ENCODE results near the gene ZSCAN5B. TPM values are rescaled to one million over a fixed set of nuclear protein-coding genes. Genes with fewer than 3 reads are reported as not detected.

ZSCAN5B gene
- total RNA-seq, 5 donors from 2014 or later (not counting 1 experiment from before 2014, with no cell fraction given), result not detected

- Histone ChIP-seq H3K4me1 (ENCODE audit: control insufficient read depth in 1 of 2, extremely low read depth in 1 of 2, insufficient read depth in 2 of 2, low read length in 2 of 2) (peaks cover 0 to 4% of the 10 kb centered on the region in 2 experiments), H3K9me3 (no peaks in the 10 kb centered on the region), H3K27me3 (replicated peaks in 1 of 2; ENCODE audit: control insufficient read depth in 2 of 2, extremely low read depth in 1 of 2, insufficient read depth in 2 of 2, low read length in 1 of 2) (peaks cover 2 to 16% of the 10 kb centered on the region in 2 experiments), H3K27ac (ENCODE audit: low read length) (no peak overlapping the region), H3K4me3 (ENCODE audit: control insufficient read depth in 1 of 2, extremely low read depth in 1 of 2, low read length in 1 of 2) (no peak overlapping the region), H3K36me3 (ENCODE audit: control insufficient read depth in 2 of 2, extremely low read depth in 1 of 2, insufficient read depth in 1 of 2, low read length in 1 of 2) (no peaks in the 10 kb centered on the region)
- no peak overlapping the region for H3K27ac Mint-ChIP-seq
- H3K4me1 Mint-ChIP-seq, result peaks cover 2 to 5% (median 3%) of the 10 kb centered on the region in 3 donors
- ChIA-PET CTCF (interaction anchor here in 1 of 2 donors (0.6 kb wide), 1 partner anchor 82 kb away, joined by 5 read pairs; no protein-coding TSS in a partner anchor), POLR2A (no interaction called here)
- 80% methylated on average over 14 of the region's 14 CpGs for WGBS (ENCODE audit: insufficient coverage)
- no peaks in the 10 kb centered on the region for H3K36me3 Mint-ChIP-seq
- ATAC-seq (replicated peaks in 1 of 4), result no peak
- peaks cover 0 to 8% of the 10 kb centered on the region in 2 donors for H3K27me3 Mint-ChIP-seq
- no peak for DNase-seq
- no peak overlapping the region for H3K4me3 Mint-ChIP-seq
- no peaks in the 10 kb centered on the region for H3K9me3 Mint-ChIP-seq
Measured at GRCh38 chr19:56170261-56170660, 27.3 kb downstream of the ZSCAN5B start.

- H3K27me3 ChIP-seq (replicated peaks in 1 of 2; ENCODE audit: control insufficient read depth in 2 of 2, extremely low read depth in 1 of 2, insufficient read depth in 2 of 2, low read length in 1 of 2), result peaks cover 0 to 21% of the 10 kb centered on the region in 2 experiments
- H3K4me1 Mint-ChIP-seq, result peaks cover 5 to 10% (median 9%) of the 10 kb centered on the region in 3 donors
- DNase-seq (no peak), ATAC-seq (replicated peaks in 1 of 4) (no peak)
- H3K36me3 Mint-ChIP-seq, result no peaks in the 10 kb centered on the region
- no peak overlapping the region for H3K4me3 ChIP-seq (ENCODE audit: control insufficient read depth in 1 of 2, extremely low read depth in 1 of 2, low read length in 1 of 2)
- ChIA-PET POLR2A (no interaction called here), CTCF (no interaction called here)
- 50% methylated on average over 2 of the region's 7 CpGs for WGBS (ENCODE audit: insufficient coverage)
- H3K27me3 Mint-ChIP-seq, result peaks cover 0 to 5% of the 10 kb centered on the region in 2 donors
- H3K36me3 ChIP-seq (ENCODE audit: control insufficient read depth in 2 of 2, extremely low read depth in 1 of 2, insufficient read depth in 1 of 2, low read length in 1 of 2), result peaks cover 0 to 5% of the 10 kb centered on the region in 2 donors
- no peaks in the 10 kb centered on the region for H3K9me3 ChIP-seq
- H3K9me3 Mint-ChIP-seq, result no peaks in the 10 kb centered on the region
- no peak overlapping the region for H3K27ac ChIP-seq (ENCODE audit: low read length)
- no peak overlapping the region for H3K27ac Mint-ChIP-seq
- peaks cover 0 to 4% of the 10 kb centered on the region in 2 experiments for H3K4me1 ChIP-seq (ENCODE audit: control insufficient read depth in 1 of 2, extremely low read depth in 1 of 2, insufficient read depth in 2 of 2, low read length in 2 of 2)
- H3K4me3 Mint-ChIP-seq, result no peak overlapping the region
Measured at GRCh38 chr19:56167064-56167578, 30.5 kb downstream of the ZSCAN5B start.

GRCh38 chr19:56163097-56163496 lies 34.5 kb downstream of the ZSCAN5B start:
- Mint-ChIP-seq H3K36me3 (peaks cover 11% of the 10 kb centered on the region), H3K4me3 (no peak overlapping the region), H3K27me3 (peaks cover 0 to 5% of the 10 kb centered on the region in 2 donors), H3K9me3 (no peaks in the 10 kb centered on the region), H3K4me1 (peaks cover 0 to 8% (median 8%) of the 10 kb centered on the region in 3 donors), H3K27ac (no peak overlapping the region)
- 85% methylated on average over 13 of the region's 13 CpGs for WGBS (ENCODE audit: insufficient coverage)
- peak in 1 of 4 experiments; percentile 40 for ATAC-seq (replicated peaks in 1 of 4)
- DNase-seq, result no peak
- ChIA-PET POLR2A (no interaction called here), CTCF (no interaction called here)
- H3K9me3 ChIP-seq, result no peaks in the 10 kb centered on the region
- H3K27me3 ChIP-seq (replicated peaks in 1 of 2; ENCODE audit: control insufficient read depth in 2 of 2, extremely low read depth in 1 of 2, insufficient read depth in 2 of 2, low read length in 1 of 2), result peaks cover 0 to 21% of the 10 kb centered on the region in 2 experiments
- no peak overlapping the region for H3K4me3 ChIP-seq (ENCODE audit: control insufficient read depth in 1 of 2, extremely low read depth in 1 of 2, low read length in 1 of 2)
- no peaks in the 10 kb centered on the region for H3K4me1 ChIP-seq (ENCODE audit: control insufficient read depth in 1 of 2, extremely low read depth in 1 of 2, insufficient read depth in 2 of 2, low read length in 2 of 2)
- peaks cover 14% of the 10 kb centered on the region in 2 donors for H3K36me3 ChIP-seq (ENCODE audit: control insufficient read depth in 2 of 2, extremely low read depth in 1 of 2, insufficient read depth in 1 of 2, low read length in 1 of 2)
- H3K27ac ChIP-seq (ENCODE audit: low read length), result no peak overlapping the region

- 30% methylated on average over 9 of the region's 9 CpGs for WGBS (ENCODE audit: insufficient coverage)
- H3K4me1 Mint-ChIP-seq, result peaks cover 0 to 8% (median 8%) of the 10 kb centered on the region in 3 donors
- POLR2A ChIA-PET, result no interaction called here
- peaks cover 14 to 18% of the 10 kb centered on the region in 2 donors for H3K36me3 ChIP-seq (ENCODE audit: control insufficient read depth in 2 of 2, extremely low read depth in 1 of 2, insufficient read depth in 1 of 2, low read length in 1 of 2)
- DNase-seq, result peak in 1 of 35 experiments; percentile 7
- H3K4me3 Mint-ChIP-seq, result no peak overlapping the region
- no peak overlapping the region for H3K27ac ChIP-seq (ENCODE audit: low read length)
- H3K36me3 Mint-ChIP-seq, result peaks cover 20% of the 10 kb centered on the region
- H3K27me3 Mint-ChIP-seq, result peaks cover 0 to 5% of the 10 kb centered on the region in 2 donors
- ATAC-seq (replicated peaks in 1 of 4), result no peak
- CTCF ChIA-PET, result interaction anchor here in 1 of 2 donors (0.7 kb wide), 1 partner anchor 35 kb away, joined by 3 read pairs; no protein-coding TSS in a partner anchor
- no peaks in the 10 kb centered on the region for H3K9me3 Mint-ChIP-seq
- H3K4me3 ChIP-seq (ENCODE audit: control insufficient read depth in 1 of 2, extremely low read depth in 1 of 2, low read length in 1 of 2), result no peak overlapping the region
- H3K27me3 ChIP-seq (replicated peaks in 1 of 2; ENCODE audit: control insufficient read depth in 2 of 2, extremely low read depth in 1 of 2, insufficient read depth in 2 of 2, low read length in 1 of 2), result peaks cover 0 to 15% of the 10 kb centered on the region in 2 experiments
- H3K9me3 ChIP-seq, result no peaks in the 10 kb centered on the region
- no peaks in the 10 kb centered on the region for H3K4me1 ChIP-seq (ENCODE audit: control insufficient read depth in 1 of 2, extremely low read depth in 1 of 2, insufficient read depth in 2 of 2, low read length in 2 of 2)
- H3K27ac Mint-ChIP-seq, result peak overlapping the region in 1 of 2 donors; percentile 16
Measured at GRCh38 chr19:56162258-56162657, 35.3 kb downstream of the ZSCAN5B start.

- ChIA-PET POLR2A (no interaction called here), CTCF (interaction anchor here in 1 of 2 donors (0.7 kb wide), 1 partner anchor 34 kb away, joined by 3 read pairs; no protein-coding TSS in a partner anchor)
- no peaks in the 10 kb centered on the region for H3K4me1 ChIP-seq (ENCODE audit: control insufficient read depth in 1 of 2, extremely low read depth in 1 of 2, insufficient read depth in 2 of 2, low read length in 2 of 2)
- H3K27ac ChIP-seq (ENCODE audit: low read length), result no peak overlapping the region
- DNase-seq (no peak), ATAC-seq (replicated peaks in 1 of 4) (no peak)
- Mint-ChIP-seq H3K4me3 (no peak overlapping the region), H3K4me1 (peaks cover 0 to 8% (median 8%) of the 10 kb centered on the region in 3 donors), H3K27ac (no peak overlapping the region), H3K9me3 (no peaks in the 10 kb centered on the region), H3K27me3 (peaks cover 0 to 5% of the 10 kb centered on the region in 2 donors), H3K36me3 (peaks cover 22% of the 10 kb centered on the region)
- H3K36me3 ChIP-seq (ENCODE audit: control insufficient read depth in 2 of 2, extremely low read depth in 1 of 2, insufficient read depth in 1 of 2, low read length in 1 of 2), result peaks cover 14 to 21% of the 10 kb centered on the region in 2 donors
- 96% methylated on average over 10 of the region's 11 CpGs for WGBS (ENCODE audit: insufficient coverage)
- H3K9me3 ChIP-seq, result no peaks in the 10 kb centered on the region
- peaks cover 0 to 15% of the 10 kb centered on the region in 2 experiments for H3K27me3 ChIP-seq (replicated peaks in 1 of 2; ENCODE audit: control insufficient read depth in 2 of 2, extremely low read depth in 1 of 2, insufficient read depth in 2 of 2, low read length in 1 of 2)
- H3K4me3 ChIP-seq (ENCODE audit: control insufficient read depth in 1 of 2, extremely low read depth in 1 of 2, low read length in 1 of 2), result no peak overlapping the region
Measured at GRCh38 chr19:56161534-56161933, 36.0 kb downstream of the ZSCAN5B start.

- WGBS (ENCODE audit: insufficient coverage), result 97% methylated on average over 60 of the region's 69 CpGs
- peaks cover 31 to 35% of the 10 kb centered on the region in 2 donors for H3K36me3 ChIP-seq (ENCODE audit: control insufficient read depth in 2 of 2, extremely low read depth in 1 of 2, insufficient read depth in 1 of 2, low read length in 1 of 2)
- no peak overlapping the region for H3K4me3 Mint-ChIP-seq
- H3K4me1 Mint-ChIP-seq, result peaks cover 0 to 8% (median 8%) of the 10 kb centered on the region in 3 donors
- POLR2A ChIA-PET, result no interaction called here
- CTCF ChIA-PET, result no interaction called here
- no peak overlapping the region for H3K27ac Mint-ChIP-seq
- peaks cover 0 to 9% of the 10 kb centered on the region in 2 experiments for H3K27me3 ChIP-seq (replicated peaks in 1 of 2; ENCODE audit: control insufficient read depth in 2 of 2, extremely low read depth in 1 of 2, insufficient read depth in 2 of 2, low read length in 1 of 2)
- H3K9me3 ChIP-seq, result no peaks in the 10 kb centered on the region
- ATAC-seq (replicated peaks in 1 of 4) (no peak), DNase-seq (no peak)
- H3K9me3 Mint-ChIP-seq, result no peaks in the 10 kb centered on the region
- no peaks in the 10 kb centered on the region for H3K4me1 ChIP-seq (ENCODE audit: control insufficient read depth in 1 of 2, extremely low read depth in 1 of 2, insufficient read depth in 2 of 2, low read length in 2 of 2)
- no peak overlapping the region for H3K27ac ChIP-seq (ENCODE audit: low read length)
- H3K27me3 Mint-ChIP-seq, result no peaks in the 10 kb centered on the region
- peaks cover 34% of the 10 kb centered on the region for H3K36me3 Mint-ChIP-seq
- H3K4me3 ChIP-seq (ENCODE audit: control insufficient read depth in 1 of 2, extremely low read depth in 1 of 2, low read length in 1 of 2), result no peak overlapping the region
Measured at GRCh38 chr19:56159622-56160271, 37.8 kb downstream of the ZSCAN5B start.
